Activated CD4-positive, alpha-beta memory T cell treated with anti-CD3 and anti-CD28 coated beads, Interleukin-2, amount 10 ng/mL, durations not matched to agents 7 days and 5 days (primary cell): ENCODE measurements around the gene TCF12. TPM values are rescaled to one million over a fixed set of nuclear protein-coding genes. Genes with fewer than 3 reads are reported as not detected.

Experiments
- CTCF ChIA-PET: fragments of 350-600 bp; sonication (Branson Sonifier 250); formaldehyde crosslinking; loops from one replicate; lab custom pipeline; 2021; ENCODE audit warnings: antibody characterized with exemption, inconsistent platforms; lab: Charles Lee
- POLR2A ChIA-PET: fragments of 350-600 bp; sonication (Branson Sonifier 250); formaldehyde crosslinking; loops from one replicate; lab custom pipeline; 2021; ENCODE audit warnings: antibody characterized with exemption; lab: Charles Lee
- DNase-seq: peaks from one replicate; pipeline ENCODE4 v3.0.0-alpha.2; 2020
- H3K27ac Mint-ChIP-seq: one replicate; pipeline ENCODE4 v1.8.0; 2021; ENCODE audit warnings: mild to moderate bottlenecking, mixed read lengths
- H3K27me3 Mint-ChIP-seq: one replicate; pipeline ENCODE4 v1.8.0; 2021; ENCODE audit warnings: mixed read lengths
- H3K36me3 Mint-ChIP-seq: one replicate; pipeline ENCODE4 v1.8.0; 2021; ENCODE audit warnings: low read depth, mixed read lengths
- H3K4me1 Mint-ChIP-seq: one replicate; pipeline ENCODE4 v1.8.0; 2021; ENCODE audit warnings: mixed read lengths
- H3K4me3 Mint-ChIP-seq: one replicate; pipeline ENCODE4 v1.8.0; 2021; ENCODE audit warnings: mild to moderate bottlenecking, mixed read lengths
- H3K9me3 Mint-ChIP-seq: one replicate; pipeline ENCODE4 v1.8.0; 2021; ENCODE audit warnings: mixed read lengths
- total RNA-seq, 2 experiments: library from RNA; stranded (reverse); gene quantifications; one replicate each; pipeline ENCODE4 v1.2.3, GENCODE V29; 2021

Gene TCF12
- total RNA-seq, 2 experiments from 2014 or later = 62.4 to 62.8 TPM

GRCh38 chr15:57019496-57020160 is 101.2 kb downstream of the TCF12 start:
- CTCF ChIA-PET = no interaction called here

DNA sequence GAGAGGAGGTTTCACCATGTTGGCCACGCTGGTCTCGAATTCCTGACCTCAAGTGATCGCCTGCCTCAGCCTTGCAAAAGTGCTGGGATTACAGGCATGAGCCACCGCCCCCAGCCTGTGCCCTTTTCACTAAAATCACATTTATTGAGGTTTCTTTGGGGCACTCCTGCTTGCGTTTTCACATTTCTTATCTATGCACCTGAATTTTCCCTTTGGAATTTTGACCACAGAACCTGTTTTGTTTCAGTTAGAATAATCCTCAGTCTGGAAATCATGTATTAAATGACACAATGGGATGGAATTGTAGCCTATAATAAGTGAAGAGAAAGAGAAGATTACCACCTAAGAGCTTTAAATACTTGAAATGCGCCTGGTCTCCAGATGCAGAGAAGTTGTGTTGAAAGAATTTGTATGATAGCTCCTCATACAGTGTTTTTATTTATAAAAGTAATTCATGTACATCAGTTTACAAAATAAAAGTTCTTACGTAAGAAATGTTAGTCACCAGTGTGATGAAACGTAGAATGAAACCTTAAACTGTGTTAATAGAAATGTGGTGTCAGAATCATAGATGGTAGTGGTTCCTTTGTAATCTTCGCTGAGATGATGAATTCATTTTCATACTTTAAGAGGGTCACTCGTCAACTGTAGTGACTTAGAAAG is 107.0 kb downstream of the TCF12 start:
- peaks cover 6% of the 10 kb centered on the region for H3K36me3 Mint-ChIP-seq
- peaks cover 5% of the 10 kb centered on the region for H3K9me3 Mint-ChIP-seq
- no peaks in the 10 kb centered on the region for H3K27me3 Mint-ChIP-seq
- H3K4me3 Mint-ChIP-seq = no peak overlapping the region
- DNase-seq = no peak
- H3K27ac Mint-ChIP-seq = no peak overlapping the region
- ChIA-PET CTCF (interaction anchor here (1.4 kb wide), 1 partner anchor 534 kb away, joined by 5 read pairs; no protein-coding TSS in a partner anchor), POLR2A (no interaction called here)
- H3K4me1 Mint-ChIP-seq = peaks cover 10% of the 10 kb centered on the region

More at GRCh38 chr15:57019496-57020160, 101.2 kb downstream of the TCF12 start:
- Mint-ChIP-seq H3K27ac (no peak overlapping the region), H3K27me3 (no peaks in the 10 kb centered on the region), H3K4me3 (no peak overlapping the region), H3K9me3 (peaks cover 5% of the 10 kb centered on the region), H3K36me3 (peaks cover 6% of the 10 kb centered on the region), H3K4me1 (peaks cover 10% of the 10 kb centered on the region)
- POLR2A ChIA-PET = no interaction called here
- DNase-seq = no peak

GRCh38 chr15:57026016-57026592 is 107.7 kb downstream of the TCF12 start:
- DNase-seq = no peak
- ChIA-PET POLR2A (no interaction called here), CTCF (no interaction called here)
- no peak overlapping the region for H3K27ac Mint-ChIP-seq
- no peaks in the 10 kb centered on the region for H3K27me3 Mint-ChIP-seq
- H3K4me3 Mint-ChIP-seq = no peak overlapping the region
- H3K4me1 Mint-ChIP-seq = peaks cover 10% of the 10 kb centered on the region
- H3K9me3 Mint-ChIP-seq = peaks cover 5% of the 10 kb centered on the region
- H3K36me3 Mint-ChIP-seq = peaks cover 4% of the 10 kb centered on the region

DNA sequence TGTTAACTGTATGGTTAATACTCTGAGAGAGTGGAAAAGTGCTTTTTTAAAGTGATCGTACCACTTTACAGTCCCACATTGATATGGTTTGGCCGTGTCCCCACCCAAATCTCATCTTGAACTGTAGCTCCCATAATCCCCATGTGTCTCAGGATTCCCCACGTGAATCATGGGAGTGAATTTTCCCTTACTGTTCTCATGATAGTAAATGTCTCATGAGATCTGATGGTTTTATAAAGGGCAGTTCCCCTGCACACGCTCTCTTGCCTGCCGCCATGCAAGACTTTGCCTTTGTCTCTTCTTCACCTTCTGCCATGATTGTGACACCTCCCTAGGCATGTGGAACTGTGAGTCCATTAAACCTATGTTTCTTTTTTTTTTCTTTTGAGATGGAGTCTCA is 109.2 kb downstream of the TCF12 start:
- DNase-seq = no peak
- CTCF ChIA-PET = no interaction called here
- no peaks in the 10 kb centered on the region for H3K9me3 Mint-ChIP-seq
- H3K4me3 Mint-ChIP-seq = no peak overlapping the region
- H3K27me3 Mint-ChIP-seq = no peaks in the 10 kb centered on the region
- POLR2A ChIA-PET = no interaction called here
- H3K36me3 Mint-ChIP-seq = peaks cover 1% of the 10 kb centered on the region
- H3K4me1 Mint-ChIP-seq = peaks cover 7% of the 10 kb centered on the region
- H3K27ac Mint-ChIP-seq = no peak overlapping the region

DNA sequence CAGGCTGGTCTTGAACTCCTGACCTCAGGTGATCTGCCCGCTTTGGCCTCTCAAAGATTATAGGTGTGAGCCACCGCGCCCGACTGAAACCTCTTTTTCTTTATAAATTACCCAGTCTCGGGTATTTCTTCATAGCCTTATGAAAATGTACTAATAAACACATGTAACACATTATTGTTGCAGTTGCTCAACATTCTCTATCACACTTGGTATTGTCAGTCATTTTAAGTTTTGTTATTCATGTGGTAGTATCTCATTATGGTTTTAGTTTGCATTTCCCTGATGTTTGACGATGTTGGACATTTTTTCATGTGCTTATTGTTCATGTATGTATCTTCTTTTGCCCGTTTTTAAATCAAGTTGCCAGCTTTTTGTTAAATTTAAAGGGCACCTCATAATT is 109.7 kb downstream of the TCF12 start:
- ChIA-PET POLR2A (interaction anchor here (0.6 kb wide), 1 partner anchor 51 kb away, joined by 3 read pairs; no protein-coding TSS in a partner anchor), CTCF (no interaction called here)
- no peak for DNase-seq
- Mint-ChIP-seq H3K9me3 (no peaks in the 10 kb centered on the region), H3K27ac (no peak overlapping the region), H3K36me3 (no peaks in the 10 kb centered on the region), H3K4me3 (no peak overlapping the region), H3K4me1 (peaks cover 1% of the 10 kb centered on the region), H3K27me3 (no peaks in the 10 kb centered on the region)

DNA sequence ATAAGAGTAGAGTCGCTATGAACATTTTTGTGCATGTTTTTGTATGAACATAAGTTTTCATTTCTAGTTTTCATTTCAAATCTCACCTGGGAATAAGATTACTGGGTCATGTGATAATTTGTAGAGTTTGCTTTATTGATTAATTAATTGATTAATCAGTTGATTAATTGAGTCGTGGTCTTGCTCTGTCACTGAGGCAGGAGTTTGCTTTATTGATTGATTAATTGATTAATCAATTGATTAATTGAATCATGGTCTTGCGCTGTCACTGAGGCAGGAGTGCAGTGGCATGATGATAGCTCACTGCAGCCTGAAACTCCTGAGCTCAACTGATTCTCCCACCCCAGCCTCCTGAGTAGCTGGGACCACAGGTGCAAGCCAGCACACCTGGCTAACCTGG is 111.6 kb downstream of the TCF12 start:
- DNase-seq = no peak
- Mint-ChIP-seq H3K4me1 (no peaks in the 10 kb centered on the region), H3K9me3 (no peaks in the 10 kb centered on the region), H3K4me3 (no peak overlapping the region), H3K27ac (no peak overlapping the region), H3K27me3 (no peaks in the 10 kb centered on the region), H3K36me3 (no peaks in the 10 kb centered on the region)
- ChIA-PET POLR2A (no interaction called here), CTCF (no interaction called here)

- Mint-ChIP-seq H3K4me1 (peaks cover 3% of the 10 kb centered on the region), H3K27ac (no peak overlapping the region), H3K36me3 (no peaks in the 10 kb centered on the region), H3K4me3 (no peak overlapping the region), H3K27me3 (no peaks in the 10 kb centered on the region), H3K9me3 (no peaks in the 10 kb centered on the region)
- no peak for DNase-seq
- POLR2A ChIA-PET = no interaction called here
- CTCF ChIA-PET = no interaction called here
Observed at GRCh38 chr15:57031082-57031481, 112.6 kb downstream of the TCF12 start.

DNA sequence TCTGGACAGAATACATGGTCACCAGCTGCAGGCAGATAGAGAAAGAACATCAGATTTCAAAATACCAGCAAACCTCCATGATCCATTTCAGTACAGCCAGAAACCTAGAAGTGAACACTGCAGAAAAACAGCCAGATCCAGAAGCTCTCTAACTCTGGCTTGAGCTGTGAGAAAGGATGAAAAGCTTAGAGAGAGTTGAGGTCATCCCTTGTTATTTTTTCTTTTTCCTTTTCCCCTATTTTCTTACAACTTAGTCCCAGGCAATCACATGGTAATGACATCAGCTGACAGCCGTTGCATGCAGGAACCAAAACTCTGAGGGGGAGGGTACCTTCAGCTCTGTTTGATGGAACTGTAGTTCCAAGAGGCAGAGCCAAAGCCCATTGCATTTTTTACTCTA is 113.2 kb downstream of the TCF12 start:
- no peak for DNase-seq
- Mint-ChIP-seq H3K27me3 (no peaks in the 10 kb centered on the region), H3K4me1 (peaks cover 7% of the 10 kb centered on the region), H3K27ac (no peak overlapping the region), H3K9me3 (no peaks in the 10 kb centered on the region), H3K36me3 (no peaks in the 10 kb centered on the region), H3K4me3 (no peak overlapping the region)
- POLR2A ChIA-PET = no interaction called here
- CTCF ChIA-PET = no interaction called here

DNA sequence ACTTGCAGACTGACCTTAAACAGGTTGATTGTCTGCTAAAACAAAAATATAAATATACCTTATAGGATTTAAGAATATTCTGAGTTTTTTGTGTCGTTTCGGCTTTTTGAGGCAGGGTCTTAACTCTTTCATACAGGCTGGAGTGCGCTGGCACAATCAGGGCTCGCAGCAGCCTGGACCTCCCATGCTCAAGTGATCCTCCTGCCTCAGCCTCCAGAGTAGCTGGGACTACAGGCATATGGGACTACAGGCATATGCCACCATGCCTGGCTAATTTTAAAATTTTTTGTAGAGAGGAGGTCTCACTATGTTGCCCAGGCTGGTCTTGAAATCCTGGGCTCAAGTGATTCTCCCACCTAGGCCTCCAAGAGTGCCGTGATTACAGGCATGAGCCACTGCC is 113.9 kb downstream of the TCF12 start:
- Mint-ChIP-seq H3K27ac (no peak overlapping the region), H3K4me1 (peaks cover 15% of the 10 kb centered on the region), H3K27me3 (no peaks in the 10 kb centered on the region), H3K4me3 (no peak overlapping the region), H3K36me3 (no peaks in the 10 kb centered on the region), H3K9me3 (no peaks in the 10 kb centered on the region)
- ChIA-PET POLR2A (no interaction called here), CTCF (no interaction called here)
- DNase-seq = no peak

DNA sequence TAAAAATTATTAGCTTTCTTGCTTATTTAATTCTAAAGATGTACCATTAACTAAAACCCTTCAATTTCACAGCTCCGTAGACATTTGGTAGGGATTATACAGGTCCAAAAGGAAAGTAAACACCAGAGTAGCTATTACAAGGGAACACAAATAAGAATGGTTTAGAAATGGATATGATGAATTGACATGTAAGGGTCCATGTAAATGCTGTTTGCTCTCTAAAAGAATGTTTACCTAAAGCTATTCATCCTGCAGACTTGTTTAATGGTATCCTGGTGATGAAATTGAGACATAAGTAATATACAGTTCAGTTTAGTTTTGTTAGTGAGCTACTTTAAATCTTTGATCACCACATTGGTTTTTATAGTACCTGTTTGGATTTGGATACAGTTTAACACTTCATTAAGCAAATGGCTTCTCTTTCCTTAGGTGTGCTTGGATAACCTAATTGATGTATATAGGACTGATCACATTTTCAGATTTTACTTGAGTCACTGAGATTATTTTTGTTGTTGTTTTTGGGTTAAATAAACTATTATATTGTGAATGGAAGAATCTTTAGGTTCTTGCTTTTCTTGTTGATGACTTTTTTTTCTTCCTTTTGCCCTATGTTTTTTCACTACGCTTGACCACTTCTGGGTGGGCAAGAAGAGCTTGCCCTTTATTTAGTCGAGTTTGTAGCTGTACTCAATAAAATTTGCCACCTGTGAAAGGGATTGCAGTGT is 115.4 kb downstream of the TCF12 start:
- Mint-ChIP-seq H3K4me1 (peaks cover 21% of the 10 kb centered on the region), H3K27me3 (no peaks in the 10 kb centered on the region), H3K36me3 (peaks cover 3% of the 10 kb centered on the region), H3K9me3 (no peaks in the 10 kb centered on the region), H3K4me3 (no peak overlapping the region), H3K27ac (no peak overlapping the region)
- no peak for DNase-seq
- POLR2A ChIA-PET = interaction anchor here (1.2 kb wide), 1 partner anchor 115 kb away, joined by 3 read pairs; the partner anchor contains the start of gene TCF12
- CTCF ChIA-PET = no interaction called here

DNA sequence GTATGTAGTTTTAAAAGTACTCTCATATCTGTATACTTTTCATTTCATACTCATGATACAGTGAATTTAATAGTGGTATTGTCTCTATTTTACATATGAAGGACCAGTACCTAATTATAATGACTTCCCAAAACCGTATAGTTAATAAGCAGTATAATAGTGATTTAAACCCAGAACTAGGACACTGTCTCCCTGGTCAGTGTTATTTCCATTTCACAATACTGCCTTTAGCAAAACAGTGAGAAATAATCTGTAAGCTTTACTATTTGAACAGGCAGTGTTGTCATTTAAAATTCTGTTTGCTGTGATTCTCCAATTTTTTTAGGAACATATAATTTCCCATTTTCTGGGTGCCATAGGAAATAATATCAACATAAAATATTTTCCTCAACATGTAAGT is 116.2 kb downstream of the TCF12 start:
- no peaks in the 10 kb centered on the region for H3K27me3 Mint-ChIP-seq
- DNase-seq = no peak
- CTCF ChIA-PET = no interaction called here
- no peaks in the 10 kb centered on the region for H3K9me3 Mint-ChIP-seq
- H3K4me3 Mint-ChIP-seq = no peak overlapping the region
- H3K4me1 Mint-ChIP-seq = peaks cover 21% of the 10 kb centered on the region
- H3K27ac Mint-ChIP-seq = no peak overlapping the region
- POLR2A ChIA-PET = no interaction called here
- peaks cover 3% of the 10 kb centered on the region for H3K36me3 Mint-ChIP-seq

GRCh38 chr15:57035664-57036063 is 117.2 kb downstream of the TCF12 start:
- H3K36me3 Mint-ChIP-seq = peaks cover 3% of the 10 kb centered on the region
- no peaks in the 10 kb centered on the region for H3K27me3 Mint-ChIP-seq
- no peaks in the 10 kb centered on the region for H3K9me3 Mint-ChIP-seq
- CTCF ChIA-PET = no interaction called here
- H3K27ac Mint-ChIP-seq = no peak overlapping the region
- POLR2A ChIA-PET = no interaction called here
- peaks cover 21% of the 10 kb centered on the region for H3K4me1 Mint-ChIP-seq
- DNase-seq = no peak
- H3K4me3 Mint-ChIP-seq = no peak overlapping the region

DNA sequence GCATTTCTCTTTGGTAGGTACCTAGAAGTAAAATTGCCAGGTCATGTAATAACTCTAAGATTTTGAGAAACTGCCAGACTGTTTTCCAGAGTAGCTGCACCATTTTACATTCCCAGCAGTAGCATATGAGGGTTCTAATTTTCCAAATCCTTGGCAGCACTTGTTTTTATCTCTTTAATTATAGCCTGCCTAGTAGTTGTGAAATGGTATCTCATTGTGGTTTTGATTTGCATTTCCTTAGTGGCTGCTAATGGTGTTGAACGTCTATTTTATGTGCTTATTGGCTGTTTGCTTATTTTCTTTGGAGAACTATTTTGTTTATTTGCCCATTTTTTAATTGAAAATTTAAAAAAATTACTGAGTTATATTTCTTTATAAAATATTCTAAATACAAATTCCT is 117.9 kb downstream of the TCF12 start:
- H3K4me3 Mint-ChIP-seq = no peak overlapping the region
- H3K27ac Mint-ChIP-seq = no peak overlapping the region
- H3K4me1 Mint-ChIP-seq = peaks cover 21% of the 10 kb centered on the region
- H3K36me3 Mint-ChIP-seq = peaks cover 3% of the 10 kb centered on the region
- CTCF ChIA-PET = no interaction called here
- no peaks in the 10 kb centered on the region for H3K27me3 Mint-ChIP-seq
- H3K9me3 Mint-ChIP-seq = no peaks in the 10 kb centered on the region
- DNase-seq = no peak
- POLR2A ChIA-PET = no interaction called here
